ENCODE measurements around the gene SLC6A6.

Gene SLC6A6

DNA sequence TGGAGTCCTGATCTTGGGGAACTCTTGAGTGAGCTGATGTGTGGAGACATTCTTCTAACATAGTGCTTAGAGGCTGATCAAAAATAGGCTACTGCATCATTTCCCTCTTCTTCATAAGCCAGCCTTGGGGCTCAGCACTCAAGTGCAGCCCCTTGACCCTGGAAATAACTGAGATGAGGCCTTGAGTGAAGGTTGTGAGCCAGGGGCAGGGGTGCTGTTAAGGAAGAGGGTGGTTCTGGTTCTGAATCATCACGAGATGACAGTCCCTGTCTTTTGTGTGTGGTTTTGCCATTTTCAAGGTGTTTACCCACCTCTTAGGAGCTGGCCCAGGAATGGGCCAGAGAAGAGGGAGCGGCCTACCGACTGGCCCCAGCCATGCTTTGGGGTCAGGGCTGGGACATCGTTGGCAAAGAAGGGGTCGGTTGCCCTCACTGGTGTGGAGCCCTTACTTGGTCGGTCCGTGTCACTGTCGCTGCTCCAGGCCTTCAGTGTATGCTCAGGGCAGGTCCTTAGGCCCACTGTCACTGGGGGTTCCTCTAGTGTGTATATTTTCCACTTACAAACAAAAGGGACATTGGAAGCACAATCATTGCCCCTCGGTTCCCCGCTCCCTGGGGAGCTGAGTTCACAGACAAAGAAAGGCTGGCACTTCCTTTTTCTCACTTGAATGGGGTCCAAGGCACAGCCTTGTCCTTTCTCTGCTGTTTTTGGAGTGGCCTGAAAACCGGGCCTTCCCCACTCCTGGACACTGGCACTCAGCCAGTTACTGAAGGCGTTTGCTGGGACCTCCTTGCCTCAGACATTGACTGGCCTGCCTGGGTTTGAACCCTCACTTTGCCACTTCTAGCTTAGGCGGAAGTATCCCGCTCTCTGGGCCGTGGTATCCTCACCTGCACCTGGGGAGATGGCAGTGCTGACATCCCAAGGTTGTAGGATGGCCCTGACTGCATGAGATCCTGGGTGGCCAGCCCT, 46.6 kb downstream of the SLC6A6 start:
- DNase-seq (ENCODE audit: insufficient read length, low spot score) (no peak), FAIRE-seq (no peak)
- TF ChIP-seq POLR2A (IDR thresholded peaks at IDR 0.05; ENCODE audit: low read depth, low read length), result no peak

DNA sequence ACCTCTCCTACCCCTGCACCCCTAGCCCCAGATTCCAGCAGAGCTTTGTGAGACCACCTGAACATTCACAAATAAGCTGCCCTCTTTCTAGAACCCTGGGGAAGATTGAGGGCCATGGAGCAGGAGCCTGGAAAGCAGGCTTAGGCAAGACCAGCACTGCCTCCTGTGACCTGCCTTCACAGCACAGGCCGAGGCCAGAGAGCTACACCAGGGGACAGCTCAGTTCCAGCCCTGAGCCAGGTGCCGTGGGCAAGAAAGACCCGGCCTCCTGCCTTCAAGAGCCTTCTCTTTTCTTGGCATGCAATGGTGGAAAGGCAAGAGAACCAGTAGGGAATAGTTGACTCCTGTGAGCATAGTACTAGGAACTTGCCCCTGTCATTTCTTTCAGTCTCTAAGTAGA, 48.1 kb downstream of the SLC6A6 start:
- DNase-seq (ENCODE audit: insufficient read length, low spot score) (no peak), FAIRE-seq (no peak)
- no peak for TF ChIP-seq POLR2A (IDR thresholded peaks at IDR 0.05; ENCODE audit: low read depth, low read length)

DNA sequence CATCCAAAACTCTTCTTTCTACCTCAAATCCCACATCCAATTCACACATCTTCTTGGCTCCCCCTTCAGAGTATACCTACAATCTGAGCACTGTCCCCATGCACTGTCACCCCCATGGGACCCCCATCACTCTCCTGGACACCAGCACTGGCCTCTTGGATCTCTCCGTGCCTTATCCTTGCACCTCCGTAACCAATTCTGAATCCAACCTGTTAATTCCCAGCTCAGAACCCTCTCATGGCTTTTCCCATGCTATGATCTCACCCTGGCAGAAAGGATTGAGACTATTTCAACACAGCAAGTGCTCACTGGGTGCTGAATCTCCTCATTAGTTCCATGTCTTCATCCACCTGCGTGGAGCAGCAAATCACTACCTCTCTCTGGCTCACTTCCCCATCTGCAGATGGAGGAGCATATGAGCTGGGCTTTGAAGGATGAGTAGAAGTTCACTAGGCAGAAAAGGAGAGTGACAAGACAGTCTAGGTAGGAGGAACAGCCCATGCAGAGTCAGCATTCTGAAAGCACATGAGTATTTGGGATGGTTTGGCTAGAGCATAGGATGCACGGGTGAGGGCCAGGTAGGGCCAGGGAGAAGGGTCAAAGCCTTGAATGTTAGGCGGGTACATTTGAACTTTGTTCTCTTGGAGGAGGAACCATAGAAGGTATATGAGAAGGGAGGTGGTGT, 48.7 kb downstream of the SLC6A6 start:
- DNase-seq (ENCODE audit: insufficient read length, low spot score), result no peak
- no peak for FAIRE-seq
- no peak for TF ChIP-seq POLR2A (IDR thresholded peaks at IDR 0.05; ENCODE audit: low read depth, low read length)

DNA sequence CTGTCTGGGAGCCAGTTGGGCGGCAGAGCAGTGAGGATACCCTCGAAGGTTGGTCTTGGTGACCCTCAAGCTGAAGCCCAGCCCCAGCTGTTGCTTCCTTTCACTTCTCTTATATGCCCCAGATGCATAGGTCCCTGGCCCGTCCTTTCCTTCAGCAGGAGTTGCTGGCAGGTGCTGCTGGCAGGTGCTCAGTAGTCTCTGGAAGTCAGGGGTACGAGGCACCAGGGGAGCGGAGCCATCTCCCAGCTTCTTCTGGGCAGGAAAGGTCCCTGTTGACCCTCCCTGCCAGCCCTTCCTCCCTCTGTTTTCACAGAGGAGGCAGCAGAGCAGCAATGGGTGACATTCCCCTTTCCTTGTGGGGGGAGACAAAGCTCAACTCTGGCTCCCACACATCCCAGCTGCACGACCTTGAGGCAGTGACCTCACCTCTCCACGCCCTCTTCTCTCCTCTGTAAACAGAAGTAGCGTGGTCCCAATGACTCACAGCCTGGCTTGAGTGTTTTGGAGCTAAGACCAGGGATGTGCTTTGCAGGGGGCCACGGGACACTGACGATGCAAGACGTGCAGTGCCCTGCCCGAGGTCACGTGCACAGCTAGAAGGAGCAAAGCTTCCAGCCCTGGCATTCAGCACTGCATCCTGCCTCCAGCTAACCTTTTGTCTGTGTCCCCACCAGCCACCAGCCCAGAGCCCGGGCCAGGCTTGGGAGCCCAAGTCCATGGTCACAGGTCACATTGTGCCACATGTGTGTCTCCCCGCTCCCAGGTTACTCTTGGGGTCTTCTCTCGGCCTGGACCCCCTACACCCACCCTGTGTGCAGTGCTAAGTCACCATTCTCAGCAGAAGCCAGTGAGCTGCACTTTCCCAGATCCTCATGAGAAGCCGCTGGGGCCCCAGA, 49.7 kb downstream of the SLC6A6 start:
- DNase-seq (ENCODE audit: insufficient read length, low spot score), result peak; percentile 84
- no peak for TF ChIP-seq POLR2A (IDR thresholded peaks at IDR 0.05; ENCODE audit: low read depth, low read length)
- peak; percentile 36 for FAIRE-seq

DNA sequence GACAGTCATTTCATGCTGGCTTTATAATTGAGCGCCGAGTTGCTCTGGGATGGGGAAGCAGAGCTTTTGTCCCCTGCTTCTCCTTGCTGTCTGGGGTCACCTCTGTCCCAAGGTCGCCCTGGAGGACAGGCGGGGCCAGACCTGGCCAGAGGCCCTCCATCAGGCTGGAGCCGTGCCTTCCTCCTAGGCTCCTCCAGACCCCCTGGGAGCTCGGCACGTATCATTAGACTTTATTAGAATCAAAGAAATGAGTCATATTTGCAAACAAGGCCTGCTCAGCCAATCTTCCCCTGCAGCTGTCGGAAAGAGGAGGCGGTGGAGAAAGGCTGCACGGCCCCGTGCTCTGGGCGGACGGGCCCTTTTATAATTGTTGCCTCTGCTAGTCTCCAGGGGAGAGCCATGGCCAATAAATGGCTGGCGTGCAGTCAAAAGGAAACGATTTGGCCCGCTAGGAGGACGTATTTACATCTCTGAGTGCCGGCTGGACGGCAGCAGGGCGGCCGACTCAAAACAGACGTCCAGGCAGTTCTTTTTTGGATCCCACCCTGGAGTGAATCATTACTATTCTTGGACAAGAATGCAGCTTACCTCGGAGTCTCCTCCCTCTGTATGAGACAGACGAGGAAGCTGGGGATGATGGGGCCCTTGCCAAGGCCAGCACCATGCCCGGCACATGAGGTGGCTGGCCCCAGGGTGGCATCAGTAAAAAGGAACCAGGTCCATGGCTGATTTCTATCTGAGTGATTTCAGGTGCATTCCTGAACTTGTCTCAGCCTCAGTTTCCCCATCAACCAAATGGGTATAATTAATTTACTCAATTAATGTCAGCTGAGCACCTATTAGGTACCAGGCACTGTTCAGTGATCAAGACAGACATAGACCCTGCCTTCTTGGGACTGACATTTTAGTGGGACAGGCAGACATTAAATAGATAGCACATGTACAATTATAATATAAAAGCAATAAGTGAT, 50.6 kb downstream of the SLC6A6 start:
- DNase-seq (ENCODE audit: insufficient read length, low spot score), result peak; percentile 85
- FAIRE-seq, result peak; percentile 11
- TF ChIP-seq POLR2A (IDR thresholded peaks at IDR 0.05; ENCODE audit: low read depth, low read length), result no peak

DNA sequence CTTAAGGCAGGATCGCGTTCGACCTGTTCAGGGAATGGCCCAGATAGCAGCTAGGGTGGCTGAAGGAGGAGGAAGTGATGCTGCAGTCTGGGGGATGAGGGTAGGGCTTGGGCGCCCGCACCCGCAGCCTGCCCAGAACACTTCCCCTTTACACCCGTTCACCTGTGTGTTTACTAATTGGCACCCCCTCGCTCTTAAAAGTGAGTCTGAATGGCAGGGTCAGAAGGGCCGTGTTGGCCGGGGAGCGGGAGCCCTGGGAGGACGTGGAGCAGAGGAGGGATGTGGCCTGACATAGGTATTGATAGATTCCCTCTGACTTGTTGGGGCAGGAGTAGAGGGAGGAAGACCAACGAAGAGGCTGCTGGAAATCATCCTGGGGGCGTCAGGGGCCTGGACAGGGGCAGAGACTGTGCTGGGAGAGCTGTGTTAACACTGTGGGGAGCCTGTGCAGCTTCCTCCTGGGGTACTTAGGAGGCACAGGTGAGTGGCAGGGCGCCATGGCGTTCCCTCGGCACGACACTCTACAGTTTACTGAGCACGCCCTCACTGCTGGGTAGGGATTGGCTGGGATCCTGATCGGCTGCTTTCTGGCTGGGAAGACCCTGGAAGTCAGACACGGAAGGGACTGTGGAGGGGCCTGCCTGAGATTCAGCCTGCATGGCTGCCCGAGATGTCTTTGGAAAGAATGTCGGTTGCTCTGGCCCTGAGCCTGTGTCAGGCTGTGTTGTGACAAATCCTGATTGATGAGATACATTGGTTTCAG, 51.7 kb downstream of the SLC6A6 start:
- FAIRE-seq, result no peak
- TF ChIP-seq POLR2A (IDR thresholded peaks at IDR 0.05; ENCODE audit: low read depth, low read length), result no peak
- no peak for DNase-seq (ENCODE audit: insufficient read length, low spot score)

DNA sequence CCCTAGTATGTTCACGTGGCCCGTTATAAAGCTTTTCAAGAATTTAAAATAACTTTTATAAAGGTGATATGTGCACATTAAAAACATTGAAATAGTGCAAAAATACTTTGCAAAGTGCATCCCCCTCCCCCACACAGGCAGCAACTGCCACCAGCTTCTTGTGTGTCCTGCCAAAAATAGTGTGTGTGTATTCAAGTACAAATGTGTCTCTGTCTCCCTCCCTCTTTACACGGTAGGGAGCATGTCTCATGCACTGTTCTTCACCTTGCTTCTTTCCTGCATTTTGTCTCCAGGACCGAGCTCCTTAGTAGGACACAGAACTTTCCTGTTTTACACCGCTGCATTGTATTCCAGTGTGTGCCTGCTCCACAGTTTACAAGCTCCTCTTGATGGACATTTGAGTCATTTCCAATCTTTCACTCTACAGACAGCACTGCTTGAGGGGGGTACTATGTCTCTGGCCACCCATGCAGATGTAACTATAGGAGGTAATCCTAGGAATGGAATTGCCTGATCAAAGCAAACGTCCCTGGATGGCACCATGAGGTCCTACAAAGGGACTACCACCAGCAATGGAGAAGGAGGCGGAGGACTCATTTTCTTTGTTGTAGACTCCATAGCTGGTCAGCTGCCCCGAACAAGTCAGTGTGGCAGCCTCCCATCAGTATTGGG, 52.4 kb downstream of the SLC6A6 start:
- TF ChIP-seq POLR2A (IDR thresholded peaks at IDR 0.05; ENCODE audit: low read depth, low read length), result no peak
- FAIRE-seq (no peak), DNase-seq (ENCODE audit: insufficient read length, low spot score) (no peak)

DNA sequence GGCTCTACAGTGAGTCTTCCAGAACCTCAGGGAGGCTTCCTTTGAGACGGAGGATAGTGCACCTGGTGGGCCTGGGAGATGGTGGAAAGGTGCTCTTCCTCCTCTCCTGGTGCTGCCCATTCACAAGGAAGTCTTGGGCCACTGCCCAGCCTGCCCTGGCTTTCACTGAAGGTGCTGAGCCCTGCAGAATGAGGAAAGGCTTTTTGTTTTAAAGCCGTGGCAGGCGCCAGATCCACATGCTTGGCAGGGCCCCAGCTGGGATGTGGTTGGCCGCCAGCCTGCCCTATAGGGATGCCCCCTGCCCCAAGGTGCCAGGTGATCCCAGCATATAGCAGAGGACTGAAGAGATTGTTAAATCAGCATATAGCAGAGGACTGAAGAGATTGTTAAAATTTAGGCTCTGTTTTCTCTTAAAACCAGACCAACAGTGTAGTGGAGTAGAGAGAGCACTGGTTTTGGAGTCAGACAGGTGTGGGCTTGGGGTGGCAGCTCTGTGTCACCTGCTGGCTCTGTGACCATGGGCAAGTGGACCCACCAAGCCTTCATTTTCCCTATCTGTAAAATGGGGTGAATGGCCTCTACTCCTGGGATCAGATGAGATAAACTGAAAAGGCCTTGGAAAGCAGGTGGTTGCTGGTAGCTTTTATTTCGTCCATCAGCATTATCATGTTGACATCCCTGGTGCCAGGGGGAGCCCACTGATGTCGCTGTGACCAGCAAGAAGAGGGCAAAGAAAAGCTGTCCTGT, 53.3 kb downstream of the SLC6A6 start:
- FAIRE-seq (no peak), DNase-seq (ENCODE audit: insufficient read length, low spot score) (no peak)
- TF ChIP-seq POLR2A (IDR thresholded peaks at IDR 0.05; ENCODE audit: low read depth, low read length), result no peak

DNA sequence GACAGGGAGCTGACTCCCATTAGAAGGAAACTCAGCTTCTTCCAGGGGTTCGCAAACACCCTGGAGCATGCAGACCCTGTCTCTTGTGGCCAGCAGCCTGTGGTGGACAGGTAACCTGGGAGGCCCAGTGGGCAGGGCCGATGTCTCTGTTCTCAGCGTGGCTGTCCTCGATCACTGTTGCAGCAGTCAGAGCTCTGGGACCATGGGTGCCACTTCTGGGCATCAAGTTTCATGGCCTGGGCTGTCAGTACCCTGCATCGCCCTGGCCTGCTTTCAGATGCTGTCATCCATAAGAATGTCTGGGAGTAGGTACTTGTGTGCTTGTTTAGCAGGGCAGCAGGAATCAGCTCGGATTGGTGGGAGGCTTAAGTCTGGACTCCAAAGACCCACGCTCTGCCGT, 54.4 kb downstream of the SLC6A6 start:
- TF ChIP-seq POLR2A (IDR thresholded peaks at IDR 0.05; ENCODE audit: low read depth, low read length), result no peak
- no peak for DNase-seq (ENCODE audit: insufficient read length, low spot score)

DNA sequence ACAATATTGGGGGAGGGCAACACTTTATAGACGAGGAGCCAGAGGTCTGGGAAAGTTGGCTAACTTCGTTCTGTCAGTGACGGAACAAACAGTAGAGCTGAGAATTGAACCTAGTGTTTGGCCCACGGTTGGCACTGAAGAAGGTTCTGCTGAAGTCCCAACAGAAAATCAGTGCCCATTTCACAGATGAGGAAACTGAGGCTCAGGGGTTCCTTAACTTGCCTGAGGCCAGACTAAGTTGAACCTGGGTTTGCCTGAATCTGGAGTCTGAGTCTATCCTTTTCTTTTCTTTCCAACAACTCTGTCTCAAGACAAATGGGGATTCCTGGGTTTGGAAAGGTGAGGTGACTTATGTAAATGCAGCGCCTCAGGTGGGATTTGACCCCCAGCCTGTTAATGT, 55.1 kb downstream of the SLC6A6 start:
- DNase-seq (ENCODE audit: insufficient read length, low spot score) (no peak), FAIRE-seq (no peak)
- no peak for TF ChIP-seq POLR2A (IDR thresholded peaks at IDR 0.05; ENCODE audit: low read depth, low read length)

More for the DNA sequence above, 54.4 kb downstream of the SLC6A6 start:
- FAIRE-seq, result no peak

DNA sequence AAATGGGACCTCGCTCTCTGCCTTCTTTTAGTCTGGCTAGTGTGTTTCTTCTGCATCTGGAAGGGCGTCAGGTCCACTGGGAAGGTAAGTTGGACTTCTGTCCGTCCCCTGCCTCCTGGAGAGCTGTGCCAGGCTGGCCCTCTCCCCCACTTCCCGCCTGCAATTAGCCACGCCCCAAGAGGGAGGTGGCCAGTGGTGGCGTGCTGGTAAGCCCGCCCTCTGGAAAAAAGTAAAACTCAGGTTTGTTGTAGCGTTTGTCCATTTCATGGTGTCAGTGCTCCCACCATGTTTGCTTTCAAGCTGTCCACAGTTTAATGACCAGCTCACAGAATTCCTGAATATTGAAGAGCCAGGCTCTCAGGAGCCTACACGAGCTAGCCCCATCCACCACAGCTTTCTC, 55.6 kb downstream of the SLC6A6 start:
- FAIRE-seq (no peak), DNase-seq (ENCODE audit: insufficient read length, low spot score) (no peak)
- no peak for TF ChIP-seq POLR2A (IDR thresholded peaks at IDR 0.05; ENCODE audit: low read depth, low read length)
